Measurements from ENCODE around the gene TLL1.

GRCh38 chr4:165842684-165843083 lies 30.4 kb upstream of the TLL1 start:
- TF ChIP-seq CTCF (conservative IDR thresholded peaks at IDR 0.05 in 1 of 2, IDR thresholded peaks at IDR 0.05 in 1 of 2; ENCODE audit: extremely low read depth in 1 of 2, insufficient read depth in 1 of 2, low read depth in 1 of 2, low read length in 2 of 2): no peak
- TF ChIP-seq EZH2 (IDR thresholded peaks at IDR 0.05; ENCODE audit: borderline replicate concordance, low read length): no peak
